A673 (cell line): Measurements from ENCODE around the gene SEMA5A. TPM values are rescaled to one million over a fixed set of nuclear protein-coding genes. Genes with fewer than 3 reads are reported as not detected.

Source experiments
- BruUV-seq: library from RNA; stranded (reverse); fragments of 400-500 nt; replicated peaks from 2 replicates; lab custom pipeline; 2021; lab: Mats Ljungman, UMichigan
- CTCF ChIA-PET: fragments of 300-600 bp; sonication (Branson Sonifier 250); formaldehyde crosslinking; loops from one replicate; lab custom pipeline; 2022; ENCODE audit warnings: antibody characterized with exemption; lab: Charles Lee
- POLR2A ChIA-PET: fragments of 300-600 bp; sonication (Branson Sonifier 250); formaldehyde crosslinking; loops from one replicate; lab custom pipeline; 2022; ENCODE audit warnings: antibody characterized with exemption; ENCODE audit not compliant: low non-redundant PET; lab: Charles Lee
- DNase-seq: peaks from one replicate; pipeline ENCODE4 v3.0.0-alpha.2; 2015; ENCODE audit warnings: low spot score
- H3K27ac ChIP-seq: fragments of 200-600 bp; sonication (generic); 2 replicates; pipeline ENCODE4 v1.5.1; 2016; ENCODE audit warnings: mixed run types, low read depth, mild to moderate bottlenecking, mixed read lengths, antibody characterized with exemption, low read length; ENCODE audit not compliant: poor library complexity, severe bottlenecking
- H3K27me3 ChIP-seq: fragments of 200-600 bp; sonication (generic); replicated peaks from 2 replicates; pipeline ENCODE4 v1.6.1; 2017; ENCODE audit warnings: mixed run types, low read depth, mild to moderate bottlenecking, mixed read lengths, antibody characterized with exemption, low read length; ENCODE audit not compliant: insufficient read depth, poor library complexity
- H3K36me3 ChIP-seq: fragments of 200-600 bp; sonication (generic); 2 replicates; pipeline ENCODE4 v1.6.1; 2016; ENCODE audit warnings: mixed run types, mild to moderate bottlenecking, mixed read lengths, antibody characterized with exemption, low read length; ENCODE audit not compliant: insufficient read depth, poor library complexity, severe bottlenecking
- H3K4me1 ChIP-seq: fragments of 200-600 bp; sonication (generic); 2 replicates; pipeline ENCODE4 v1.6.1; 2017; ENCODE audit warnings: mixed run types, mild to moderate bottlenecking, mixed read lengths, antibody characterized with exemption, low read length; ENCODE audit not compliant: insufficient read depth, poor library complexity, severe bottlenecking
- H3K4me3 ChIP-seq: fragments of 200-600 bp; sonication (generic); 2 replicates; pipeline ENCODE4 v1.5.1; 2016; ENCODE audit warnings: low read depth, mixed run types, mild to moderate bottlenecking, mixed read lengths, low read length; ENCODE audit not compliant: poor library complexity, severe bottlenecking
- H3K9me3 ChIP-seq: fragments of 200-600 bp; sonication (generic); 2 replicates; pipeline ENCODE4 v1.6.1; 2016; ENCODE audit warnings: mixed run types, low read depth, mild to moderate bottlenecking, mixed read lengths, antibody characterized with exemption, low read length; ENCODE audit not compliant: poor library complexity, severe bottlenecking
- CTCF ChIP-seq: fragments of 300-800, 200-600 bp; sonication (generic); conservative IDR thresholded peaks from 2 replicates; pipeline ENCODE4 v1.5.1; 2017; ENCODE audit warnings: low read depth, mild to moderate bottlenecking, antibody characterized with exemption, low read length, moderate library complexity, mixed read lengths
- EZH2 ChIP-seq: fragments of 200-600 bp; sonication (generic); IDR thresholded peaks from 2 replicates; pipeline ENCODE4 v1.6.1; 2017; ENCODE audit warnings: borderline replicate concordance, low read depth, mild to moderate bottlenecking, mixed read lengths, antibody characterized with exemption, low read length; ENCODE audit not compliant: poor library complexity, severe bottlenecking
- intact Hi-C: fragments of 100-400 bp; cut with micrococcal nuclease; formaldehyde crosslinking; loops from one replicate; pipeline ENCODE4 v1.10.0; 2022; ENCODE audit not compliant: unreplicated experiment
- total RNA-seq: library from RNA; stranded (reverse); gene quantifications from 2 replicates; pipeline ENCODE4 v1.2.3, GENCODE V29; 2021

Gene SEMA5A
- total RNA-seq, 1 experiment from 2014 or later = 0.17 TPM

- H3K9me3 ChIP-seq = no peaks in the 10 kb centered on the region
- TF ChIP-seq EZH2 (no peak), CTCF (no peak)
- ChIA-PET POLR2A (no interaction called here), CTCF (no interaction called here)
- no peaks in the 10 kb centered on the region for H3K27me3 ChIP-seq
- no peak for DNase-seq
- H3K4me3 ChIP-seq = no peak overlapping the region
- H3K36me3 ChIP-seq = no peaks in the 10 kb centered on the region
- no peak overlapping the region for H3K27ac ChIP-seq
- H3K4me1 ChIP-seq = no peaks in the 10 kb centered on the region
- BruUV-seq = no TSS peak
- intact Hi-C loops = no loop called here
Measured at GRCh38 chr5:9313751-9314150, 232.1 kb downstream of the SEMA5A start.

- H3K4me3 ChIP-seq = no peak overlapping the region
- H3K4me1 ChIP-seq = no peaks in the 10 kb centered on the region
- POLR2A ChIA-PET = no interaction called here
- intact Hi-C loops = no loop called here
- no peaks in the 10 kb centered on the region for H3K27me3 ChIP-seq
- no peaks in the 10 kb centered on the region for H3K36me3 ChIP-seq
- no peak for DNase-seq
- no peaks in the 10 kb centered on the region for H3K9me3 ChIP-seq
- BruUV-seq = no TSS peak
- TF ChIP-seq EZH2 = no peak
- no peak for TF ChIP-seq CTCF
- H3K27ac ChIP-seq = no peak overlapping the region
- CTCF ChIA-PET = no interaction called here
Measured at GRCh38 chr5:9307150-9307549, 238.7 kb downstream of the SEMA5A start.

GRCh38 chr5:9302218-9302617 lies 243.7 kb downstream of the SEMA5A start:
- no peak for DNase-seq
- TF ChIP-seq EZH2 (no peak), CTCF (no peak)
- CTCF ChIA-PET = no interaction called here

More at GRCh38 chr5:9302218-9302617, 243.7 kb downstream of the SEMA5A start:
- Histone ChIP-seq H3K4me1 (no peaks in the 10 kb centered on the region), H3K4me3 (no peak overlapping the region), H3K9me3 (no peaks in the 10 kb centered on the region), H3K36me3 (no peaks in the 10 kb centered on the region), H3K27ac (no peak overlapping the region), H3K27me3 (no peaks in the 10 kb centered on the region)
- BruUV-seq = no TSS peak
- intact Hi-C loops = no loop called here
- POLR2A ChIA-PET = no interaction called here
